Retinal pigment epithelial cell (primary cell): ENCODE results near the gene BANK1.
A peak's percentile ranks its signal among the peaks of the same experiment; 100 is the strongest.

Source experiments
- DNase-seq: peaks from one replicate; pipeline ENCODE4 v3.0.0-alpha.2; 2010; ENCODE audit warnings: low read depth
- H3K4me3 ChIP-seq: 2 replicates; pipeline ENCODE4 v1.5.1; 2011; ENCODE audit warnings: mild to moderate bottlenecking, low read length, control low read depth, moderate library complexity
- TF ChIP-seq, protein P1 (sequence below): conservative IDR thresholded peaks from 2 replicates; pipeline ENCODE4 v1.5.1; 2011; ENCODE audit warnings: low read depth, low read length, control low read depth, inconsistent platforms

BANK1 gene

DNA sequence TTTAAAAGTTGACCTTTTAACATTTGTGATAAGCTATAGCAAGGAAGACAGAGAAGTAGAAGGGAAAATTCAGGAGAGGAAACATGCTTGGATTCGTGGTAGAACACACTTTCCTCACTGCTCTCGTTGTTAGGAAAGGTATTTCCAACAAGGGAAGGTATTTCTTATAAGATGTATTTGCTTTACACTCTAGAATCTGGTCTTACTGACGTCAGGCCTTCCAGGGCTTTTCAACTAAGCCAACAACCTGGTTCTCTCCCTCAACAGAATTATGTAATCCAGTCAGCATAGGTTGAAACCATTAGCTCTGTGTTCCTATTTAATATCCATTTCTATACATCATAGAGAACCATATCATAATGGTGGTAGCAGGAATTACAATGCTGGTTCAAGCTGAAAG lies 312.8 kb downstream of the BANK1 start:
- TF ChIP-seq, protein P1, sequence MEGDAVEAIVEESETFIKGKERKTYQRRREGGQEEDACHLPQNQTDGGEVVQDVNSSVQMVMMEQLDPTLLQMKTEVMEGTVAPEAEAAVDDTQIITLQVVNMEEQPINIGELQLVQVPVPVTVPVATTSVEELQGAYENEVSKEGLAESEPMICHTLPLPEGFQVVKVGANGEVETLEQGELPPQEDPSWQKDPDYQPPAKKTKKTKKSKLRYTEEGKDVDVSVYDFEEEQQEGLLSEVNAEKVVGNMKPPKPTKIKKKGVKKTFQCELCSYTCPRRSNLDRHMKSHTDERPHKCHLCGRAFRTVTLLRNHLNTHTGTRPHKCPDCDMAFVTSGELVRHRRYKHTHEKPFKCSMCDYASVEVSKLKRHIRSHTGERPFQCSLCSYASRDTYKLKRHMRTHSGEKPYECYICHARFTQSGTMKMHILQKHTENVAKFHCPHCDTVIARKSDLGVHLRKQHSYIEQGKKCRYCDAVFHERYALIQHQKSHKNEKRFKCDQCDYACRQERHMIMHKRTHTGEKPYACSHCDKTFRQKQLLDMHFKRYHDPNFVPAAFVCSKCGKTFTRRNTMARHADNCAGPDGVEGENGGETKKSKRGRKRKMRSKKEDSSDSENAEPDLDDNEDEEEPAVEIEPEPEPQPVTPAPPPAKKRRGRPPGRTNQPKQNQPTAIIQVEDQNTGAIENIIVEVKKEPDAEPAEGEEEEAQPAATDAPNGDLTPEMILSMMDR = no peak

DNA sequence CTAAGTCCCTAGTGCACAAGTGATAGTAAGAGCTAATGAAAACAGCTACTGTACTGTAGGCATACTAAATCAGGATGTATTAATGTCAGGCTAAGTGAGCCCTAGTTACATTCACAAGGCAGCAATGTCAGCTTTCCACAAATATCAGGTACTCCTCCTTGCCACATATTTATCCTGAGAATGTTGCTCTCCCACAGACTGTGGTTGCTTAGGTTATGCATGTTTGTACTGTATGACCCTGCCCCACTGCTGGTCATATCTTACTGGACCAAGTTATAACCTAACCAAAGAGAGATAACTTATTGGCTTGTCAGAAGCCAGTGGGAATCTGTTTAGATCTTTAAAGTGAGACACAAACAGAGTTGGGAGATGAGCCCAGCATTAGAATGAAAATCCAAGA lies 313.7 kb downstream of the BANK1 start:
- DNase-seq = no peak
- TF ChIP-seq, protein P1 = no peak
- H3K4me3 ChIP-seq = no peak overlapping the region

More for the DNA sequence above, 312.8 kb downstream of the BANK1 start:
- no peak for DNase-seq
- H3K4me3 ChIP-seq = no peak overlapping the region

DNA sequence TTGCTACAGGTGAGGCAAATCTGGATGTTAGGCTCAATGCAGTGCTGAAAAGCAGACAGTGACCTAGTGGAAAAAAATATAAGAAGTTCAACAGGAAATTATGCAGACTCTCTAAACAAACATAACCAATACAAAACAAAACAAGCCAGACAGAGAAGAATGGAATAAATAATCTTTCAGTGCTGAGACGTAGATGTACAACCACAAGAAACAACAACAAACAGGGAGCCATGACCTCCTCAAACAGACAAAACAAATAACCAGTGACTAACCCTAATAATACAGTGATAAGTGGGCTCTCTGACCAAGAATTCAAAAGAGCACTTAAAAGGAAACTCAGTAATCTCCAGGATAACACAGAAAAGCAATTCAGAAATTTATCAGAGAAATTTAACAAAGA lies 315.5 kb downstream of the BANK1 start:
- H3K4me3 ChIP-seq = no peak overlapping the region
- TF ChIP-seq, protein P1 = no peak
- DNase-seq = no peak

DNA sequence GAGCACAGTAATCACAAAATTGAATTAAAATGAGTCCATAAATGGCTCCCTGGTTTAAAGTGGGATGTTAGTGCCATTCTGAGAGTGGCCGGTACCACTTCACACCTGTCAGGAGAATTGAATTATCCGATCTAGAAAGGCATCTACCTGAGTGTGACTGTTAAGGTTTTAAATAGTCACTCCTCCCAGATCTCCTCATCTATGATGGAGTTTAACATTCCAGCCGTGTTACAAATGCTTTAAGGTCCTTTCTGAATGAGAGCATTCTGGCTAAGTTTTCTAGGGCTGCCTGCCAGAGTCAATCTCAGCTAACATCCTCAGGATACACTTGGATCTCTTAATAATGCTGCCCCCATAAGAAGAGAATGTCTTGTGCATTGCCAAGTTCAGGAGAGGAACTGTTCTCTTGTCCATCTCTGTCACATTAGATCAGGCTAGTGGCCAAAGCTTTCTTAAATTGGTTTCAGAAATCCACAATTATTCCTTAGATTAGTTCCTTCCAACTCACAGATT lies 323.6 kb downstream of the BANK1 start:
- DNase-seq = peak; percentile 12
- TF ChIP-seq, protein P1 = no peak
- no peak overlapping the region for H3K4me3 ChIP-seq

DNA sequence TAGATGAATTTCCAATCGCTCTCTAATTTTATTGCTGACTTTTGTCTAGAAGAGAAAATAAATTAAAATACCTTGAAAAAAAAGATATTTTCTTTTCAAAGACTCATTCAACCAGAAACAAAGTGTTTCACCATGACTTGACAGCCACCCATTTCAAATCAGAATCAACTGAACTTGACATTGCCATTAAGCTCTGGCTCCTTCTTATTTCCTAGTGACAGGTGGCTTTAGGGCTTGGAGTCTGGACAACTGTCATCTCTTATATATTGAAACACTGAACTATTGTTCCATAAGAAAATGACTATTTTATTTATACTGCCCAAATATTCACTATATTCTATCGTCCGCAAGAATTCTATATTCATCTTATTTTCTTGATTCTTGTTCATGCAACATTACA lies 325.6 kb downstream of the BANK1 start:
- no peak for DNase-seq
- TF ChIP-seq, protein P1 = no peak
- no peak overlapping the region for H3K4me3 ChIP-seq

DNA sequence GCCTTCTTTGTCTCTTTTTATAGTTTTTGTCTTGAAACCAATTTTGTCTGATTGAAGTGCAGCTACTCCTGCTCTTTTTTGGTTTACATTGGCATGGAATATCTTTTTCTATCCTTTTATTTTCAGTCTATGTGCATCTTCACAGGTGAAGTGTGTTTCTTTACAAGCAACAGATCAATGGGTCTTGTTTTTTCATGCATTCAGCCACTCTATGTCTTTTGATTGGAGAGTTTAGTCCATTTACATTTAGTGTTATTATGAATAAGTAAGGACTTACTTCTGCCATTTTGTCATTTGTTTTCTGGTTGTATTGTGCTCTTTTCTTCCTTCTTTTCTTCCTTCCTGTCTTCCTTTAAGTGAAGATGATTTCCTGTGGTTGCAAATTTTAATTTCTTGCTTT lies 330.3 kb downstream of the BANK1 start:
- TF ChIP-seq, protein P1 = no peak
- no peak for DNase-seq
- H3K4me3 ChIP-seq = no peak overlapping the region
